Measurements from ENCODE around the gene BAZ2B. TPM values are rescaled to one million over a fixed set of nuclear protein-coding genes. Genes with fewer than 3 reads are reported as not detected.

Gene BAZ2B
- total RNA-seq, 1 experiment from 2014 or later = 43.3 TPM

DNA sequence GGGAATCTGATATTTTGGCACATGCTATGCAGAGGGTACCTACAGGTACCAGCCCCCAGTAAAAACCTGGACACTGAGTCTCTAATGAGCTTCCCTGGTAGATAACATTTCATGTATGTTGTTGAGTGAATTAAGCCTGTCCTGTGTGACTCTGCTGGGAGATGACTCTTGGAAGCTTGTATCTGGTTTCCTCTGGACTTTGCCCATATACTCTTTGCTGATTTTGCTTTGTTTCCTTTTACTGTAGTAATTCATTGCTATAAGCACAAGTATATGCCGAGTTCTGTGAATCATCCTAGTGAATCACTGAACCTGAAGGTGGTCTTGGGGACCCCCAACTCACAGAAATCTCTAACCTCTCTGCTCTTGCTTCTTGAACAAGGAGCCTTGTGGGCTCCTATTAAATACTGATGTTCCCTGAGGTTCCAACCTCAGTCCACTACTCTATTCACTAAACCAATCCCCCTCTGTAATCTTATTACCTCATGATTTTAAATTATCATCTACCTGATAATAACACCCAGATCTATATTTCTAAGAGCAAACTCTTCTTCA is 235.6 kb downstream of the BAZ2B start:
- H3K9me3 Mint-ChIP-seq (ENCODE audit: low read depth, unreplicated experiment) = no peaks in the 10 kb centered on the region
- H3K36me3 Mint-ChIP-seq (ENCODE audit: insufficient read depth, unreplicated experiment) = no peaks in the 10 kb centered on the region
- no TSS peak for BruUV-seq (replicated peaks)
- H3K27ac Mint-ChIP-seq (ENCODE audit: unreplicated experiment) = no peak overlapping the region
- TF ChIP-seq, protein P1, sequence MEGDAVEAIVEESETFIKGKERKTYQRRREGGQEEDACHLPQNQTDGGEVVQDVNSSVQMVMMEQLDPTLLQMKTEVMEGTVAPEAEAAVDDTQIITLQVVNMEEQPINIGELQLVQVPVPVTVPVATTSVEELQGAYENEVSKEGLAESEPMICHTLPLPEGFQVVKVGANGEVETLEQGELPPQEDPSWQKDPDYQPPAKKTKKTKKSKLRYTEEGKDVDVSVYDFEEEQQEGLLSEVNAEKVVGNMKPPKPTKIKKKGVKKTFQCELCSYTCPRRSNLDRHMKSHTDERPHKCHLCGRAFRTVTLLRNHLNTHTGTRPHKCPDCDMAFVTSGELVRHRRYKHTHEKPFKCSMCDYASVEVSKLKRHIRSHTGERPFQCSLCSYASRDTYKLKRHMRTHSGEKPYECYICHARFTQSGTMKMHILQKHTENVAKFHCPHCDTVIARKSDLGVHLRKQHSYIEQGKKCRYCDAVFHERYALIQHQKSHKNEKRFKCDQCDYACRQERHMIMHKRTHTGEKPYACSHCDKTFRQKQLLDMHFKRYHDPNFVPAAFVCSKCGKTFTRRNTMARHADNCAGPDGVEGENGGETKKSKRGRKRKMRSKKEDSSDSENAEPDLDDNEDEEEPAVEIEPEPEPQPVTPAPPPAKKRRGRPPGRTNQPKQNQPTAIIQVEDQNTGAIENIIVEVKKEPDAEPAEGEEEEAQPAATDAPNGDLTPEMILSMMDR (IDR thresholded peaks at IDR 0.05; ENCODE audit: unreplicated experiment) = no peak
- intact Hi-C loops (cut with micrococcal nuclease; ENCODE audit: unreplicated experiment) = no loop called here
- no peak overlapping the region for H3K4me3 Mint-ChIP-seq (ENCODE audit: low read depth, unreplicated experiment)
- CTCF ChIA-PET = interaction anchor here (0.6 kb wide), 1 partner anchor 237 kb away, joined by 4 read pairs; no protein-coding TSS in a partner anchor
- no peaks in the 10 kb centered on the region for H3K27me3 Mint-ChIP-seq (ENCODE audit: unreplicated experiment)
- H3K4me1 Mint-ChIP-seq (ENCODE audit: low read depth, unreplicated experiment) = no peaks in the 10 kb centered on the region
- no peak for DNase-seq

DNA sequence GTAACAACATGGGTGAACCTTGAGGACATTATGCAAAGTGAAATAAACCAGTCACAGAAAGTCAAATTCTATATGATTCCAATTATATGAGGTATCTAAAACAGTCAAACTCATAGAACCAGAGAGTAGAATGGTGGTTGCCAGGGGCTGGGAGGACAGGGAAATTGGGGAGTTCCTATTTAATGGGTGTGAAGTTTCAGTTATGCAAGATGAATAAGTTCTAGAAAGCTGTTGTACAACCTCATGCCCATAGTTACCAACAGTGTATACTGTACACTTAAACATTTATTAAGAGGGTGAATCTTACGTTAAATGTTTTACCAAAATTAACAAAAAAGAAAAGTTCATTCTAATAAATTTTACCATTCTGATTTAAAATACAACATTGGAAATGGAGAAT is 237.2 kb downstream of the BAZ2B start:
- no peak for DNase-seq
- CTCF ChIA-PET = no interaction called here
- H3K27me3 Mint-ChIP-seq (ENCODE audit: unreplicated experiment) = no peaks in the 10 kb centered on the region
- H3K27ac Mint-ChIP-seq (ENCODE audit: unreplicated experiment) = no peak overlapping the region
- no TSS peak for BruUV-seq (replicated peaks)
- H3K9me3 Mint-ChIP-seq (ENCODE audit: low read depth, unreplicated experiment) = no peaks in the 10 kb centered on the region
- H3K4me1 Mint-ChIP-seq (ENCODE audit: low read depth, unreplicated experiment) = no peaks in the 10 kb centered on the region
- intact Hi-C loops (cut with micrococcal nuclease; ENCODE audit: unreplicated experiment) = no loop called here
- no peak overlapping the region for H3K4me3 Mint-ChIP-seq (ENCODE audit: low read depth, unreplicated experiment)
- no peaks in the 10 kb centered on the region for H3K36me3 Mint-ChIP-seq (ENCODE audit: insufficient read depth, unreplicated experiment)
- TF ChIP-seq, protein P1 (IDR thresholded peaks at IDR 0.05; ENCODE audit: unreplicated experiment) = no peak

DNA sequence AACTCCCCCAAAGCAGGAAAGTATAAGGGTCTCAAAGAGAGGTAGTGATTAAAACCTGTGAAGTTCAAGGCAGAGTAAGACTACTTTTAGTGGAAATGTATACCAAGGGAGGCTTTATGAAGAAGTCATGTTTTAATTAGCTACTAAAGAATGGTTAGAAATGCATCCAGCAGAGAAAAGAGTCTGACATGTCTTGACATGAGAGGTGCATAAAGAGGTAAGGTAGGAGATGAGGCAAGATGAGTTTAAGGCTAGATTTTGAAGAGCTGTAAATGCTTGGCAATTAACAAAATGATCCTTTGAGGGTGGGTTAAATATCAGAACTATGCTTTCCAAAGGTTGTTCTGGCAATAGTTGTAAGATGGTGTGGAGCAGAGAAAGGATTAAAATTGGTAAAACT is 241.1 kb downstream of the BAZ2B start:
- Mint-ChIP-seq H3K27ac (ENCODE audit: unreplicated experiment) (no peak overlapping the region), H3K4me1 (ENCODE audit: low read depth, unreplicated experiment) (no peaks in the 10 kb centered on the region), H3K36me3 (ENCODE audit: insufficient read depth, unreplicated experiment) (no peaks in the 10 kb centered on the region), H3K9me3 (ENCODE audit: low read depth, unreplicated experiment) (no peaks in the 10 kb centered on the region), H3K27me3 (ENCODE audit: unreplicated experiment) (no peaks in the 10 kb centered on the region), H3K4me3 (ENCODE audit: low read depth, unreplicated experiment) (no peak overlapping the region)
- no TSS peak for BruUV-seq (replicated peaks)
- TF ChIP-seq, protein P1 (IDR thresholded peaks at IDR 0.05; ENCODE audit: unreplicated experiment) = no peak
- CTCF ChIA-PET = no interaction called here
- no peak for DNase-seq
- intact Hi-C loops (cut with micrococcal nuclease; ENCODE audit: unreplicated experiment) = no loop called here

DNA sequence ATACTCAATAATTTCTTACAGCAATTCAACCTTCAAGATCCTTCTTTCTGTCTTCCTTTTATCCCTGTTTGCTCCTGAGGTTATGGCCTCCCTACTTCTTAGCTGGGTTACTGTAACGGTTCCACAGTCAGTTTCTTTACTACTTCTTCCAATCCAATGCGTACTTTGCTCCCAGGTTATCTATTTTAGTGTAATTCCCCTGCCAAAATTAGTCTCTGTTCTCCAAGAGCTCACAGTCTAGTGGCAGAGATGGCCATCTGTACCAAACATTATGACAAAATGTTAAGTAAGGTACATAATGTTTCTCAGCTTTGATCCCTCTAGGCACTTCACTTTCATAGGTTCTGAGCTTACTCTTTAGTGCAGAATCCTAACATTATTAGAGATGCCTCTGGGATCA is 244.8 kb downstream of the BAZ2B start:
- H3K36me3 Mint-ChIP-seq (ENCODE audit: insufficient read depth, unreplicated experiment) = no peaks in the 10 kb centered on the region
- no peaks in the 10 kb centered on the region for H3K9me3 Mint-ChIP-seq (ENCODE audit: low read depth, unreplicated experiment)
- no peaks in the 10 kb centered on the region for H3K27me3 Mint-ChIP-seq (ENCODE audit: unreplicated experiment)
- no peaks in the 10 kb centered on the region for H3K4me1 Mint-ChIP-seq (ENCODE audit: low read depth, unreplicated experiment)
- intact Hi-C loops (cut with micrococcal nuclease; ENCODE audit: unreplicated experiment) = no loop called here
- CTCF ChIA-PET = interaction anchor here (0.6 kb wide), 1 partner anchor 468 kb away, joined by 5 read pairs; no protein-coding TSS in a partner anchor
- no peak for DNase-seq
- H3K27ac Mint-ChIP-seq (ENCODE audit: unreplicated experiment) = no peak overlapping the region
- TF ChIP-seq, protein P1 (IDR thresholded peaks at IDR 0.05; ENCODE audit: unreplicated experiment) = no peak
- BruUV-seq (replicated peaks) = no TSS peak
- H3K4me3 Mint-ChIP-seq (ENCODE audit: low read depth, unreplicated experiment) = no peak overlapping the region

Measured in Calu3 (cell line).